Thoracic aorta (tissue), 2 donors: ENCODE results near the gene ERMARD. TPM values are rescaled to one million over a fixed set of nuclear protein-coding genes. Genes with fewer than 3 reads are reported as not detected.

Experiments
- ATAC-seq: fragments of 150-250 bp; one replicate; pipeline ENCODE4 v1.8.0; 2017; ENCODE audit warnings: low read depth; ENCODE audit not compliant: insufficient number of reproducible peaks, low FRiP score
- DNase-seq: peaks from one replicate; pipeline ENCODE4 v3.0.0-alpha.2; 2020; ENCODE audit warnings: low spot score
- H3K27ac ChIP-seq, 2 donors: fragments of 200-600 bp; sonication (generic); 1 replicate in 1 of 2; 2 replicates in 1 of 2; pipeline ENCODE4 v1.5.1; 2016; ENCODE audit warnings: mild to moderate bottlenecking in 2 of 2, moderate library complexity in 2 of 2
- H3K27me3 ChIP-seq: fragments of 200-600 bp; sonication (generic); replicated peaks from 2 replicates; pipeline ENCODE4 v1.6.0; 2016; ENCODE audit warnings: mild to moderate bottlenecking; ENCODE audit not compliant: insufficient read depth
- H3K36me3 ChIP-seq: fragments of 200-600 bp; sonication (generic); one replicate; pipeline ENCODE4 v1.5.1; 2016
- H3K4me1 ChIP-seq, 2 donors: fragments of 200-600 bp; sonication (generic); 1 replicate in 1 of 2; 2 replicates in 1 of 2; pipeline versions ENCODE4 v1.5.1 to v1.6.0; 2016; ENCODE audit warnings: low read depth in 2 of 2, mild to moderate bottlenecking in 1 of 2; ENCODE audit not compliant: control insufficient read depth in 1 of 2
- H3K4me3 ChIP-seq: fragments of 200-600 bp; sonication (generic); 2 replicates; pipeline ENCODE4 v1.5.1; 2016; ENCODE audit warnings: mild to moderate bottlenecking
- H3K9me3 ChIP-seq: fragments of 200-600 bp; sonication (generic); 2 replicates; pipeline ENCODE4 v1.5.1; 2016
- CTCF ChIP-seq: fragments of 200-600 bp; sonication (generic); IDR thresholded peaks from one replicate; pipeline ENCODE4 v1.5.1; 2019; ENCODE audit warnings: antibody characterized with exemption
- total RNA-seq, 2 donors: library from RNA; depleted of rRNA; stranded (reverse); fragments of >200 nt; gene quantifications; one replicate each; pipeline versions ENCODE4 v1.1.0 to v1.2.3, GENCODE V29; 2016

The ERMARD gene
- total RNA-seq, 2 donors from 2014 or later = 13.7 to 27.1 TPM

- no peak for ATAC-seq
- Histone ChIP-seq H3K4me1 (no peaks in the 10 kb centered on the region), H3K4me3 (no peak overlapping the region), H3K27ac (no peak overlapping the region), H3K27me3 (no peaks in the 10 kb centered on the region), H3K9me3 (no peaks in the 10 kb centered on the region), H3K36me3 (no peaks in the 10 kb centered on the region)
- DNase-seq = no peak
- no peak for TF ChIP-seq CTCF
These were observed 55.8 kb downstream of the ERMARD start for GRCh38 chr6:169807229-169807628.

GRCh38 chr6:169807699-169808607 lies 56.5 kb downstream of the ERMARD start:
- Histone ChIP-seq H3K9me3 (no peaks in the 10 kb centered on the region), H3K27me3 (no peaks in the 10 kb centered on the region), H3K36me3 (no peaks in the 10 kb centered on the region), H3K4me3 (no peak overlapping the region), H3K27ac (no peak overlapping the region), H3K4me1 (no peaks in the 10 kb centered on the region)
- no peak for ATAC-seq
- no peak for DNase-seq
- TF ChIP-seq CTCF = no peak

GRCh38 chr6:169808608-169808967 lies 57.2 kb downstream of the ERMARD start:
- no peak overlapping the region for H3K4me3 ChIP-seq
- H3K27ac ChIP-seq = no peak overlapping the region
- H3K27me3 ChIP-seq = no peaks in the 10 kb centered on the region
- DNase-seq (no peak), ATAC-seq (no peak)
- H3K4me1 ChIP-seq = no peaks in the 10 kb centered on the region
- TF ChIP-seq CTCF = no peak
- H3K36me3 ChIP-seq = no peaks in the 10 kb centered on the region
- no peaks in the 10 kb centered on the region for H3K9me3 ChIP-seq

- DNase-seq = no peak
- H3K27me3 ChIP-seq = no peaks in the 10 kb centered on the region
- no peaks in the 10 kb centered on the region for H3K4me1 ChIP-seq
- no peak overlapping the region for H3K27ac ChIP-seq
- no peak for ATAC-seq
- TF ChIP-seq CTCF = no peak
- H3K36me3 ChIP-seq = no peaks in the 10 kb centered on the region
- H3K4me3 ChIP-seq = no peak overlapping the region
- no peaks in the 10 kb centered on the region for H3K9me3 ChIP-seq
These were observed 58.0 kb downstream of the ERMARD start for GRCh38 chr6:169809386-169809785.

GRCh38 chr6:169810066-169810989 lies 58.9 kb downstream of the ERMARD start:
- H3K27ac ChIP-seq = no peak overlapping the region
- no peak for TF ChIP-seq CTCF
- DNase-seq (no peak), ATAC-seq (no peak)
- no peak overlapping the region for H3K4me3 ChIP-seq
- no peaks in the 10 kb centered on the region for H3K36me3 ChIP-seq
- H3K27me3 ChIP-seq = no peaks in the 10 kb centered on the region
- H3K4me1 ChIP-seq = no peaks in the 10 kb centered on the region
- H3K9me3 ChIP-seq = no peaks in the 10 kb centered on the region
